Transverse colon (tissue), 4 donors: Measurements from ENCODE around the gene SIX1. TPM values are rescaled to one million over a fixed set of nuclear protein-coding genes. Genes with fewer than 3 reads are reported as not detected.

Experiments
- DNase-seq: peaks from one replicate; pipeline ENCODE4 v3.0.0-alpha.2; 2019
- H3K27ac ChIP-seq, 4 donors: fragments of 200-600 bp; sonication (generic); 2 replicates each; pipeline ENCODE4 v1.5.1; 2016 to 2018; ENCODE audit warnings: inconsistent platforms in 4 of 4
- H3K27me3 ChIP-seq: fragments of 200-600 bp; sonication (generic); 2 replicates; pipeline ENCODE4 v1.5.1; 2017; ENCODE audit warnings: inconsistent platforms
- H3K36me3 ChIP-seq, 4 donors: fragments of 200-600 bp; sonication (generic); 2 replicates each; pipeline ENCODE4 v1.5.1; 2017 to 2019; ENCODE audit warnings: inconsistent platforms in 4 of 4
- H3K4me1 ChIP-seq, 4 donors: fragments of 200-600 bp; sonication (generic); 2 replicates each; pipeline ENCODE4 v1.5.1; 2017 to 2020; ENCODE audit warnings: inconsistent platforms in 4 of 4
- H3K4me3 ChIP-seq, 4 donors: fragments of 200-600 bp; sonication (generic); 1 replicate in 1 of 4; 2 replicates in 3 of 4; pipeline versions ENCODE4 v1.5.1 to v1.6.1; 2017 to 2019; ENCODE audit warnings: inconsistent platforms in 4 of 4
- H3K9me3 ChIP-seq, 2 donors: fragments of 200-600 bp; sonication (generic); 2 replicates each; pipeline ENCODE4 v1.5.1; 2017 to 2019; ENCODE audit warnings: inconsistent platforms in 2 of 2
- CTCF ChIP-seq, 5 experiments: fragments of 200-600 bp in 3 of 5; fragments of 450-650 bp in 2 of 5; sonication (generic) in 3 of 5; IDR thresholded peaks; 1 replicate in 2 of 5; 2 replicates in 3 of 5; pipeline ENCODE4 v1.5.1; 2016 to 2017; ENCODE audit warnings: antibody characterized with exemption in 5 of 5, inconsistent platforms in 3 of 5, mild to moderate bottlenecking in 2 of 5, moderate library complexity in 1 of 5
- EP300 ChIP-seq: sonication (generic); formaldehyde crosslinking; IDR thresholded peaks from one replicate; pipeline ENCODE4 v1.6.1; 2017; ENCODE audit warnings: antibody characterized with exemption, low read depth
- POLR2A ChIP-seq: fragments of 450-650 bp; IDR thresholded peaks from one replicate; pipeline ENCODE4 v1.6.1; 2016; ENCODE audit warnings: antibody characterized with exemption, mild to moderate bottlenecking, moderate library complexity
- POLR2AphosphoS5 ChIP-seq, 3 donors: sonication (generic); formaldehyde crosslinking; IDR thresholded peaks; one replicate each; pipeline ENCODE4 v1.6.1; 2016; ENCODE audit warnings: antibody characterized with exemption in 3 of 3
- WGBS, 2 donors: methylation state at CpG; one replicate each; pipeline ENCODE4 v1.1.5; 2018; ENCODE audit warnings: low coverage in 1 of 2; 5-methylcytosine and 5-hydroxymethylcytosine counted together
- in situ Hi-C, 4 donors: fragments of 200-750 bp; cut with MboI; loops; one replicate each; pipeline versions ENCODE4 v1.15.0 to v1.15.1; 2017; ENCODE audit warnings: low sequenced_read_pairs in 3 of 4, low pct_ligation_motif_present in 1 of 4, low pct_unique_long_range_greater_than_20kb in 1 of 4
- intact Hi-C: fragments of 100-400 bp; cut with DNase I; formaldehyde crosslinking; loops from one replicate; pipeline ENCODE4 v1.15.1; 2023; ENCODE audit warnings: low total_unique reads
- total RNA-seq, 4 donors: library from RNA; depleted of rRNA; stranded (reverse); fragments of >200 nt; gene quantifications; one replicate each; pipeline ENCODE4 v1.1.0, GENCODE V29; 2016

The SIX1 gene
- total RNA-seq, 4 donors from 2014 or later, result 0.14 TPM; not detected in 3

GRCh38 chr14:60662982-60663381 is 13.7 kb upstream of the SIX1 start:
- Histone ChIP-seq H3K4me1 (peaks cover 0 to 2% (median under 1%) of the 10 kb centered on the region in 4 donors), H3K36me3 (no peaks in the 10 kb centered on the region), H3K27me3 (peaks cover 78% of the 10 kb centered on the region), H3K27ac (no peak overlapping the region), H3K9me3 (no peaks in the 10 kb centered on the region), H3K4me3 (no peak overlapping the region)
- in situ Hi-C loops (no loop called here), intact Hi-C loops (no loop called here)
- WGBS, 2 donors, result 58 to 69% methylated on average over 1 of the region's 1 CpG
- no peak for TF ChIP-seq CTCF (IDR thresholded peaks at IDR 0.05)
- no peak for TF ChIP-seq POLR2A
- no peak for TF ChIP-seq EP300
- no peak for TF ChIP-seq POLR2AphosphoS5 (IDR thresholded peaks at IDR 0.05)
- no peak for DNase-seq

GRCh38 chr14:60661721-60662120 is 12.4 kb upstream of the SIX1 start:
- Histone ChIP-seq H3K36me3 (no peaks in the 10 kb centered on the region), H3K4me1 (peaks cover 0 to 14% (median 11%) of the 10 kb centered on the region in 4 donors), H3K9me3 (no peaks in the 10 kb centered on the region), H3K4me3 (no peak overlapping the region), H3K27ac (no peak overlapping the region), H3K27me3 (peaks cover 91% of the 10 kb centered on the region)
- intact Hi-C loops, result no loop called here
- no peak for TF ChIP-seq POLR2A
- TF ChIP-seq EP300, result no peak
- TF ChIP-seq CTCF (IDR thresholded peaks at IDR 0.05), result no peak
- no peak for TF ChIP-seq POLR2AphosphoS5 (IDR thresholded peaks at IDR 0.05)
- 83% methylated on average over 1 of the region's 1 CpG for WGBS, 2 donors
- in situ Hi-C loops, result no loop called here
- DNase-seq, result no peak

DNA sequence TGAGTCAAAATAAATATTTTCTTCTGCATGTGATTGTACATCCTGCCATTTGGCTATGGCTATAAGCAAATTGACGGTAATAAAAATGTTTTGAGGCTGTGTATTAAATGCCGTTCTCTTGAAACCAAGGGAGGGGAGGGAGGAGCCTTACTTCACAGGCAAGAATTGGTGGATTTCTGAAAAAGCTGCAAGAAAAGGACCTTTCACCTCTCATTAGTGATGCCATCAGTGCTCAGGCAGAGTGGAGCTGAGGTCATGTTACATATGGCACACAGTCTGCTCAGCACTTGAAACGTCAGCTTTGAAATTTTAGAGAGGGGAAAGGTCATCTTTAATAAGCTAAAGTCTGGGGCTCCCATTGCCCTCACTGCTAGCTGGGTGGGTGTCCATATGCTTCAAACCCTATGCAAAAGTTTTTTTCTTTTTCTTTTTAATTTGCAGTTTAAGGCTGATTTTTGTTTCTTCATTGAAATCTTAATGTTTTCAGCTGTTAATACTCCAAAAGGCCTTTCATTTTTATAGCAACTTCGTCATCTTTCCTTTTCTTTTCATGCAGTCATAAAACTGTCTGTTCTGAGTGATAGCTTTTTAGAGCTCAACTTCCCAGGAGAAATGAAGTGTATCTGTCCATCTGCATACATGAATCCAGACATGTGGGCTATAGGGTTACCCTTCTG is 9.8 kb upstream of the SIX1 start:
- 16 to 45% methylated on average over 3 to 4 of the region's 4 CpGs for WGBS, 2 donors

DNA sequence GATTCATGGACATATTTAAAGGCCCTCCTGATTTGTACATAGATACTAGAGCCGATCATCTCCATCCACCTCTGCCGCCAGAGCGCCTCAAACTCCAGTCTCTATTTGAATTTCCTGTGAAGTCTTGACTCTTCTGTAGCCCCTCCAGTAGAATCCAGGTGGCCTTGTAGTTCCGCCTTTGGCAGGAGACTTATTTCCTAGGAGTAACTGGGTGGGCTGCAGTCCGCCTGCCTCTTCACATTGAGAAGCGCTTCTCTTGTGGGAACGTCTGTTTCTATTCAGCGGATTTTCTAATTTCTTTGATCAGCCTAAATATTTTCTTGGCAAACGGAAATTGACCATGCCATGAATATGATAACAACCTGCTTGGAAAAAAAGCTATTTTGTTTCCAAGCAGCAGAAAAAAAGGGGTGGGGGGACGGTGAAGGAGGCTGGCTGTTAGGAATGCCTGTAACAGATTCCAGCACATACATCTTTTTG is 9.0 kb upstream of the SIX1 start:
- H3K4me3 ChIP-seq, result no peak overlapping the region
- no peaks in the 10 kb centered on the region for H3K9me3 ChIP-seq
- in situ Hi-C loops (no loop called here), intact Hi-C loops (no loop called here)
- H3K4me1 ChIP-seq, result peaks cover 3 to 23% (median 21%) of the 10 kb centered on the region in 4 donors
- DNase-seq, result no peak
- peaks cover 98% of the 10 kb centered on the region for H3K27me3 ChIP-seq
- no peak for TF ChIP-seq EP300
- no peak for TF ChIP-seq POLR2AphosphoS5 (IDR thresholded peaks at IDR 0.05)
- TF ChIP-seq CTCF (IDR thresholded peaks at IDR 0.05), result no peak
- TF ChIP-seq POLR2A, result no peak
- no peaks in the 10 kb centered on the region for H3K36me3 ChIP-seq
- WGBS, 2 donors, result 44 to 46% methylated on average over 6 to 10 of the region's 10 CpGs
- H3K27ac ChIP-seq, result no peak overlapping the region

More for the DNA sequence above, 9.8 kb upstream of the SIX1 start:
- Histone ChIP-seq H3K4me3 (no peak overlapping the region), H3K36me3 (no peaks in the 10 kb centered on the region), H3K27me3 (peaks cover 98% of the 10 kb centered on the region), H3K4me1 (peaks cover 3 to 22% (median 19%) of the 10 kb centered on the region in 4 donors), H3K27ac (no peak overlapping the region), H3K9me3 (no peaks in the 10 kb centered on the region)
- intact Hi-C loops, result no loop called here
- in situ Hi-C loops, result no loop called here
- no peak for DNase-seq
- TF ChIP-seq CTCF (IDR thresholded peaks at IDR 0.05) (no peak), POLR2AphosphoS5 (IDR thresholded peaks at IDR 0.05) (no peak), EP300 (no peak), POLR2A (no peak)
